Loucy (cell line): ENCODE data around the gene CNTN2.

Source experiments
- H2AFZ ChIP-seq: fragments of 200-600 bp; sonication (generic); 2 replicates; pipeline ENCODE4 v1.6.0; 2016; ENCODE audit warnings: antibody characterized with exemption, mild to moderate bottlenecking, low read length, moderate library complexity
- H3F3A ChIP-seq: fragments of 200-600 bp; 2 replicates; pipeline ENCODE4 v1.6.0; 2016; ENCODE audit warnings: antibody characterized with exemption, low read depth, mild to moderate bottlenecking
- H3K27me3 ChIP-seq: fragments of 200-600 bp; sonication (generic); 2 replicates; pipeline ENCODE4 v1.6.1; 2014; ENCODE audit warnings: low read length, mild to moderate bottlenecking; ENCODE audit not compliant: insufficient read depth, poor library complexity, severe bottlenecking
- H3K36me3 ChIP-seq: fragments of 200-600 bp; sonication (generic); 2 replicates; pipeline ENCODE4 v1.6.1; 2016; ENCODE audit warnings: low read length; ENCODE audit not compliant: insufficient read depth
- H3K4me1 ChIP-seq: fragments of 200-600 bp; sonication (generic); 2 replicates; pipeline ENCODE4 v1.5.1; 2014; ENCODE audit warnings: low read length, mild to moderate bottlenecking; ENCODE audit not compliant: insufficient read depth, poor library complexity, severe bottlenecking
- H3K4me2 ChIP-seq: fragments of 200-600 bp; sonication (generic); 2 replicates; pipeline ENCODE4 v1.6.0; 2014; ENCODE audit warnings: antibody characterized with exemption, low read length, low read depth, mild to moderate bottlenecking; ENCODE audit not compliant: poor library complexity, severe bottlenecking
- H3K4me3 ChIP-seq: fragments of 200-600 bp; sonication (generic); 2 replicates; pipeline ENCODE4 v1.5.1; 2014; ENCODE audit warnings: low read length, mild to moderate bottlenecking, mixed read lengths; ENCODE audit not compliant: poor library complexity, severe bottlenecking
- H3K79me2 ChIP-seq: fragments of 200-600 bp; sonication (generic); 2 replicates; pipeline ENCODE4 v1.6.1; 2014; ENCODE audit warnings: low read length; ENCODE audit not compliant: insufficient read depth
- H3K9ac ChIP-seq: fragments of 200-600 bp; sonication (generic); 2 replicates; pipeline ENCODE4 v1.6.0; 2014; ENCODE audit warnings: mild to moderate bottlenecking, low read depth, low read length, moderate library complexity; ENCODE audit not compliant: poor library complexity, severe bottlenecking
- H3K9me2 ChIP-seq: fragments of 200-600 bp; sonication (generic); replicated peaks from 2 replicates; pipeline ENCODE4 v1.6.1; 2016; ENCODE audit warnings: low read depth, low read length, mixed read lengths
- H3K9me3 ChIP-seq: fragments of 200-600 bp; sonication (generic); 2 replicates; pipeline ENCODE4 v1.6.1; 2014; ENCODE audit warnings: mild to moderate bottlenecking, antibody characterized with exemption, low read length, low read depth; ENCODE audit not compliant: insufficient read depth
- H4K20me1 ChIP-seq: fragments of 200-600 bp; sonication (generic); 2 replicates; pipeline ENCODE4 v1.6.0; 2014; ENCODE audit warnings: antibody characterized with exemption, low read length, mild to moderate bottlenecking; ENCODE audit not compliant: insufficient read depth, poor library complexity, severe bottlenecking
- CTCF ChIP-seq: fragments of 200-600 bp; sonication (generic); conservative IDR thresholded peaks from 2 replicates; pipeline ENCODE4 v1.5.1; 2014; ENCODE audit warnings: mild to moderate bottlenecking, antibody characterized with exemption, low read length
- EZH2phosphoT487 ChIP-seq: fragments of 200-600 bp; IDR thresholded peaks from 2 replicates; pipeline ENCODE4 v1.6.1; 2018; ENCODE audit warnings: antibody characterized with exemption, mild to moderate bottlenecking, moderate library complexity, borderline replicate concordance

Gene CNTN2

GRCh38 chr1:205074084-205074483 lies 31.1 kb downstream of the CNTN2 start:
- H3K4me2 ChIP-seq: no peak overlapping the region
- no peaks in the 10 kb centered on the region for H3K9me3 ChIP-seq
- H3K36me3 ChIP-seq: no peaks in the 10 kb centered on the region
- TF ChIP-seq CTCF: no peak
- no peak for TF ChIP-seq EZH2phosphoT487
- no peaks in the 10 kb centered on the region for H3F3A ChIP-seq
- H3K4me1 ChIP-seq: no peaks in the 10 kb centered on the region
- no peak overlapping the region for H3K4me3 ChIP-seq
- H4K20me1 ChIP-seq: no peaks in the 10 kb centered on the region
- H2AFZ ChIP-seq: no peak overlapping the region
- no peaks in the 10 kb centered on the region for H3K9me2 ChIP-seq
- no peaks in the 10 kb centered on the region for H3K79me2 ChIP-seq
- no peak overlapping the region for H3K9ac ChIP-seq
- no peaks in the 10 kb centered on the region for H3K27me3 ChIP-seq

- Histone ChIP-seq H3K27me3 (no peaks in the 10 kb centered on the region), H3K36me3 (no peaks in the 10 kb centered on the region), H3F3A (no peaks in the 10 kb centered on the region), H3K79me2 (no peaks in the 10 kb centered on the region), H3K4me1 (no peaks in the 10 kb centered on the region), H3K9me3 (no peaks in the 10 kb centered on the region), H3K4me3 (no peak overlapping the region), H2AFZ (no peak overlapping the region), H3K9ac (no peak overlapping the region), H3K9me2 (no peaks in the 10 kb centered on the region), H3K4me2 (no peak overlapping the region), H4K20me1 (no peaks in the 10 kb centered on the region)
- TF ChIP-seq EZH2phosphoT487 (no peak), CTCF (no peak)
Observed at GRCh38 chr1:205074513-205074912, 31.5 kb downstream of the CNTN2 start.

GRCh38 chr1:205075642-205076155 lies 32.7 kb downstream of the CNTN2 start:
- no peak overlapping the region for H2AFZ ChIP-seq
- no peaks in the 10 kb centered on the region for H3F3A ChIP-seq
- H3K27me3 ChIP-seq: no peaks in the 10 kb centered on the region
- no peak for TF ChIP-seq CTCF
- no peak for TF ChIP-seq EZH2phosphoT487
- H4K20me1 ChIP-seq: no peaks in the 10 kb centered on the region
- no peaks in the 10 kb centered on the region for H3K9me2 ChIP-seq
- no peak overlapping the region for H3K4me3 ChIP-seq
- no peaks in the 10 kb centered on the region for H3K9me3 ChIP-seq
- H3K79me2 ChIP-seq: no peaks in the 10 kb centered on the region
- H3K4me1 ChIP-seq: no peaks in the 10 kb centered on the region
- no peaks in the 10 kb centered on the region for H3K36me3 ChIP-seq
- H3K9ac ChIP-seq: no peak overlapping the region
- no peak overlapping the region for H3K4me2 ChIP-seq
